ENCODE results near the gene CALN1. TPM values are rescaled to one million over a fixed set of nuclear protein-coding genes. Genes with fewer than 3 reads are reported as not detected.

The CALN1 gene
- total and polyA plus RNA-seq, 9 of the 15 experiments (the other 6 are each of a cell fraction or from before 2014, with no cell fraction given): 1.4 to 7.5 (median 3.3) TPM

DNA sequence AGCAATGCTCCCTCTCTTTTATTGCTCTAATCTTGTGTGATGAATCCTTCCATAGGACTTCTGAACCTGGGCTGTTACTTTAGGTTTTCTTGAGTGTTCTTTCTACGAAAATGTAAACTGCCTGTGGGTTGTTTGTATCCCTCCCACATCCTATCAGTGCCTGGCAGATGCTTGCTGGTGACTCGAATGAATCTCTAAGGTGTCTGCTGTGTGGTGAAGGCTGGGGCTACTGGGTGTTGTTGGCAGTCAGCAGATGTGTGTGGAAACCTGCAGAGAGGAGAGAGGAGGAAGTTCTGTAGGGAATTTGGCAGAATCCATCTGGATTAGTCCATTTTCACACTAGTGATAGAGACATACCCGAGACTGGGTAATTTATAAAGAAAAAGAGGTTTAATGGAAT, 639.4 kb downstream of the CALN1 start:
- Histone ChIP-seq H3K27ac (ENCODE audit: extremely low read depth, low read depth, low read length) (no peak overlapping the region), H4K20me1 (replicated peaks; ENCODE audit: control insufficient read depth, insufficient read depth, low read length) (no peaks in the 10 kb centered on the region), H3K9me1 (ENCODE audit: control insufficient read depth, insufficient read depth, low read length) (no peaks in the 10 kb centered on the region), H3K27me3 (ENCODE audit: control insufficient read depth in 2 of 2, insufficient read depth in 2 of 2, low read length in 2 of 2) (peaks cover 3 to 14% of the 10 kb centered on the region in 2 experiments; a peak in 4 of 5 replicates), H3K4me1 (replicated peaks in 1 of 2; ENCODE audit: control insufficient read depth in 2 of 2, insufficient read depth in 2 of 2, low read length in 2 of 2) (no peaks in the 10 kb centered on the region), H3K79me2 (ENCODE audit: control insufficient read depth, insufficient read depth, low read length) (no peaks in the 10 kb centered on the region), H2AFZ (ENCODE audit: low read depth, low read length) (no peak overlapping the region), H3K9me3 (replicated peaks; ENCODE audit: control insufficient read depth, insufficient read depth, low read depth, low read length) (no peaks in the 10 kb centered on the region), H3K4me2 (ENCODE audit: insufficient read depth, low read length) (no peak overlapping the region), H3K36me3 (ENCODE audit: control insufficient read depth, insufficient read depth, low read length) (no peaks in the 10 kb centered on the region), H3K9ac (ENCODE audit: insufficient read depth in 1 of 2, low read depth in 2 of 2, low read length in 2 of 2) (no peak overlapping the region), H3K4me3 (no peak overlapping the region)
- CTCF ChIA-PET (ENCODE audit: low intra/inter-chr PET ratio): no interaction called here
- FAIRE-seq (no peak), ATAC-seq (no peak), DNase-seq (ENCODE audit: extremely low read depth in 1 of 4, low spot score in 3 of 4) (no peak)
- BruUV-seq (replicated peaks): no TSS peak
- 2% methylated on average over 3 of the region's 3 CpGs for whole genome bisulfite sequencing (ENCODE audit: insufficient coverage, low coverage, missing lambda C conversion rate)
- intact Hi-C loops (cut with micrococcal nuclease): loop anchor here (10.0 kb wide), 1 partner anchor 62 kb away; no protein-coding TSS in a partner anchor
- POLR2A ChIA-PET: no interaction called here
- TF ChIP-seq DDX20 (tag; IDR thresholded peaks at IDR 0.05; ENCODE audit: low read depth) (no peak), EP400 (IDR thresholded peaks at IDR 0.05) (no peak), ZNF3 (CRISPR knock-in tag; IDR thresholded peaks at IDR 0.05) (no peak), ZNF121 (CRISPR knock-in tag; conservative IDR thresholded peaks at IDR 0.05) (no peak), BRF1 (IDR thresholded peaks at IDR 0.05; ENCODE audit: borderline replicate concordance, extremely low read depth, insufficient read length) (no peak), ZNF780A (CRISPR knock-in tag; IDR thresholded peaks at IDR 0.05) (no peak), ZNF224 (CRISPR knock-in tag; IDR thresholded peaks at IDR 0.05) (no peak), TCF7L2 (IDR thresholded peaks at IDR 0.05; ENCODE audit: low read depth, low read length) (no peak), ZNF41 (CRISPR knock-in tag; conservative IDR thresholded peaks at IDR 0.05) (no peak), ERF (CRISPR knock-in tag; IDR thresholded peaks at IDR 0.05) (no peak)
- TF ChIP-seq, protein P1, sequence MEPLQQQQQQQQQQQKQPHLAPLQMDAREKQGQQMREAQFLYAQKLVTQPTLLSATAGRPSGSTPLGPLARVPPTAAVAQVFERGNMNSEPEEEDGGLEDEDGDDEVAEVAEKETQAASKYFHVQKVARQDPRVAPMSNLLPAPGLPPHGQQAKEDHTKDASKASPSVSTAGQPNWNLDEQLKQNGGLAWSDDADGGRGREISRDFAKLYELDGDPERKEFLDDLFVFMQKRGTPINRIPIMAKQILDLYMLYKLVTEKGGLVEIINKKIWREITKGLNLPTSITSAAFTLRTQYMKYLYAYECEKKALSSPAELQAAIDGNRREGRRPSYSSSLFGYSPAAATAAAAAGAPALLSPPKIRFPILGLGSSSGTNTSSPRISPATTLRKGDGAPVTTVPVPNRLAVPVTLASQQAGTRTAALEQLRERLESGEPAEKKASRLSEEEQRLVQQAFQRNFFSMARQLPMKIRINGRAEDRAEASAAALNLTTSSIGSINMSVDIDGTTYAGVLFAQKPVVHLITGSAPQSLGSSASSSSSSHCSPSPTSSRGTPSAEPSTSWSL (CRISPR knock-in tag; IDR thresholded peaks at IDR 0.05; ENCODE audit: borderline replicate concordance): no peak
- TF ChIP-seq, protein P2, sequence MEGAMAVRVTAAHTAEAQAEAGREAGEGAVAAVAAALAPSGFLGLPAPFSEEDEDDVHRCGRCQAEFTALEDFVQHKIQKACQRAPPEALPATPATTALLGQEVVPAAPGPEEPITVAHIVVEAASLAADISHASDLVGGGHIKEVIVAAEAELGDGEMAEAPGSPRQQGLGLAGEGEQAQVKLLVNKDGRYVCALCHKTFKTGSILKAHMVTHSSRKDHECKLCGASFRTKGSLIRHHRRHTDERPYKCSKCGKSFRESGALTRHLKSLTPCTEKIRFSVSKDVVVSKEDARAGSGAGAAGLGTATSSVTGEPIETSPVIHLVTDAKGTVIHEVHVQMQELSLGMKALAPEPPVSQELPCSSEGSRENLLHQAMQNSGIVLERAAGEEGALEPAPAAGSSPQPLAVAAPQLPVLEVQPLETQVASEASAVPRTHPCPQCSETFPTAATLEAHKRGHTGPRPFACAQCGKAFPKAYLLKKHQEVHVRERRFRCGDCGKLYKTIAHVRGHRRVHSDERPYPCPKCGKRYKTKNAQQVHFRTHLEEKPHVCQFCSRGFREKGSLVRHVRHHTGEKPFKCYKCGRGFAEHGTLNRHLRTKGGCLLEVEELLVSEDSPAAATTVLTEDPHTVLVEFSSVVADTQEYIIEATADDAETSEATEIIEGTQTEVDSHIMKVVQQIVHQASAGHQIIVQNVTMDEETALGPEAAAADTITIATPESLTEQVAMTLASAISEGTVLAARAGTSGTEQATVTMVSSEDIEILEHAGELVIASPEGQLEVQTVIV (CRISPR knock-in tag; IDR thresholded peaks at IDR 0.05; ENCODE audit: borderline replicate concordance): no peak
- TF ChIP-seq, protein P3, sequence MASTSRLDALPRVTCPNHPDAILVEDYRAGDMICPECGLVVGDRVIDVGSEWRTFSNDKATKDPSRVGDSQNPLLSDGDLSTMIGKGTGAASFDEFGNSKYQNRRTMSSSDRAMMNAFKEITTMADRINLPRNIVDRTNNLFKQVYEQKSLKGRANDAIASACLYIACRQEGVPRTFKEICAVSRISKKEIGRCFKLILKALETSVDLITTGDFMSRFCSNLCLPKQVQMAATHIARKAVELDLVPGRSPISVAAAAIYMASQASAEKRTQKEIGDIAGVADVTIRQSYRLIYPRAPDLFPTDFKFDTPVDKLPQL (IDR thresholded peaks at IDR 0.05; ENCODE audit: extremely low read depth, insufficient read length): no peak
- in situ Hi-C loops (cut with MboI): no loop called here
